BLaER1 (cell line): ENCODE measurements around the gene PBRM1.
A peak's percentile ranks its signal among the peaks of the same experiment; 100 is the strongest.

Experiments used
- H3K27ac ChIP-seq: shearing (Covaris generic); formaldehyde crosslinking; 2 replicates; pipeline ENCODE4 v1.8.1; 2022
- H3K27me3 ChIP-seq: shearing (Covaris generic); formaldehyde crosslinking; 2 replicates; pipeline ENCODE4 v1.8.1; 2022
- H3K36me3 ChIP-seq: shearing (Covaris generic); formaldehyde crosslinking; 2 replicates; pipeline ENCODE4 v1.8.1; 2022
- H3K4me1 ChIP-seq: shearing (Covaris generic); formaldehyde crosslinking; 2 replicates; pipeline ENCODE4 v1.8.1; 2022
- H3K4me2 ChIP-seq: shearing (Covaris generic); formaldehyde crosslinking; 2 replicates; pipeline ENCODE4 v1.8.1; 2022
- H3K4me3 ChIP-seq: shearing (Covaris generic); formaldehyde crosslinking; 2 replicates; pipeline ENCODE4 v1.8.1; 2022
- H3K9ac ChIP-seq: shearing (Covaris generic); formaldehyde crosslinking; 2 replicates; pipeline ENCODE4 v1.8.1; 2022
- H3K9me3 ChIP-seq: shearing (Covaris generic); formaldehyde crosslinking; 2 replicates; pipeline ENCODE4 v1.8.1; 2022
- H4K20me1 ChIP-seq: shearing (Covaris generic); formaldehyde crosslinking; 2 replicates; pipeline ENCODE4 v1.8.1; 2022
- Cebpa-rat ChIP-seq: shearing (Covaris generic); IDR thresholded peaks from 2 replicates; pipeline ENCODE4 v1.8.1; 2022

Gene PBRM1

GRCh38 chr3:52506266-52506966, 179.3 kb downstream of the PBRM1 start:
- Histone ChIP-seq H3K27ac (no peak overlapping the region), H3K4me3 (no peak overlapping the region), H3K9ac (no peak overlapping the region), H3K36me3 (no peaks in the 10 kb centered on the region), H3K4me2 (no peak overlapping the region), H3K27me3 (no peaks in the 10 kb centered on the region), H4K20me1 (no peaks in the 10 kb centered on the region), H3K9me3 (no peaks in the 10 kb centered on the region), H3K4me1 (peaks cover 25% of the 10 kb centered on the region)
- TF ChIP-seq Cebpa-rat = no peak

- no peak for TF ChIP-seq Cebpa-rat
- H3K27ac ChIP-seq = no peak overlapping the region
- no peaks in the 10 kb centered on the region for H3K9me3 ChIP-seq
- H3K36me3 ChIP-seq = no peaks in the 10 kb centered on the region
- no peak overlapping the region for H3K9ac ChIP-seq
- H3K4me3 ChIP-seq = no peak overlapping the region
- no peaks in the 10 kb centered on the region for H4K20me1 ChIP-seq
- H3K4me1 ChIP-seq = peaks cover 39% of the 10 kb centered on the region
- H3K27me3 ChIP-seq = no peaks in the 10 kb centered on the region
- H3K4me2 ChIP-seq = no peak overlapping the region
These were observed 180.7 kb downstream of the PBRM1 start for GRCh38 chr3:52504977-52505376.

GRCh38 chr3:52503788-52504424, 181.8 kb downstream of the PBRM1 start:
- H3K9ac ChIP-seq = no peak overlapping the region
- no peaks in the 10 kb centered on the region for H3K27me3 ChIP-seq
- no peak overlapping the region for H3K4me2 ChIP-seq
- no peaks in the 10 kb centered on the region for H3K36me3 ChIP-seq
- H3K4me1 ChIP-seq = peaks cover 49% of the 10 kb centered on the region
- no peak overlapping the region for H3K27ac ChIP-seq
- TF ChIP-seq Cebpa-rat = no peak
- no peaks in the 10 kb centered on the region for H3K9me3 ChIP-seq
- H3K4me3 ChIP-seq = no peak overlapping the region
- no peaks in the 10 kb centered on the region for H4K20me1 ChIP-seq

- no peak overlapping the region for H3K4me3 ChIP-seq
- no peaks in the 10 kb centered on the region for H3K36me3 ChIP-seq
- H4K20me1 ChIP-seq = no peaks in the 10 kb centered on the region
- no peaks in the 10 kb centered on the region for H3K9me3 ChIP-seq
- peak overlapping the region; percentile 31; the same call in 1 of the 2 replicates for H3K27ac ChIP-seq
- H3K9ac ChIP-seq = no peak overlapping the region
- peaks cover 59% of the 10 kb centered on the region for H3K4me1 ChIP-seq
- no peaks in the 10 kb centered on the region for H3K27me3 ChIP-seq
- TF ChIP-seq Cebpa-rat = no peak
- H3K4me2 ChIP-seq = peak overlapping the region; percentile 63
These were observed 182.8 kb downstream of the PBRM1 start for GRCh38 chr3:52502808-52503350.

- no peaks in the 10 kb centered on the region for H3K27me3 ChIP-seq
- peak overlapping the region; percentile 63 for H3K4me2 ChIP-seq
- no peak overlapping the region for H3K4me3 ChIP-seq
- no peaks in the 10 kb centered on the region for H3K9me3 ChIP-seq
- no peak overlapping the region for H3K9ac ChIP-seq
- H4K20me1 ChIP-seq = no peaks in the 10 kb centered on the region
- H3K4me1 ChIP-seq = peaks cover 66% of the 10 kb centered on the region
- TF ChIP-seq Cebpa-rat = no peak
- H3K27ac ChIP-seq = peak overlapping the region; percentile 31; the same call in 1 of the 2 replicates
- H3K36me3 ChIP-seq = no peaks in the 10 kb centered on the region
These were observed 183.7 kb downstream of the PBRM1 start for GRCh38 chr3:52502001-52502400.

GRCh38 chr3:52501046-52501445, 184.7 kb downstream of the PBRM1 start:
- Histone ChIP-seq H3K27me3 (no peaks in the 10 kb centered on the region), H3K4me1 (peaks cover 70% of the 10 kb centered on the region), H3K36me3 (no peaks in the 10 kb centered on the region), H4K20me1 (no peaks in the 10 kb centered on the region), H3K9me3 (no peaks in the 10 kb centered on the region), H3K9ac (no peak overlapping the region), H3K27ac (no peak overlapping the region), H3K4me2 (no peak overlapping the region), H3K4me3 (no peak overlapping the region)
- TF ChIP-seq Cebpa-rat = no peak

GRCh38 chr3:52498137-52499054, 187.3 kb downstream of the PBRM1 start:
- Histone ChIP-seq H3K4me3 (no peak overlapping the region), H3K4me2 (peak overlapping the region; percentile 79), H3K4me1 (peaks cover 83% of the 10 kb centered on the region), H3K36me3 (peaks cover 8% of the 10 kb centered on the region; the same call in 1 of the 2 replicates), H4K20me1 (0 out of 2 replicates have a peak, but pooled peaks cover 12% of the 10 kb centered on the region), H3K9me3 (no peaks in the 10 kb centered on the region), H3K27ac (peak overlapping the region; percentile 61), H3K27me3 (no peaks in the 10 kb centered on the region), H3K9ac (peak overlapping the region; percentile 4; the same call in 1 of the 2 replicates)
- peak; percentile 55; the same call in 1 of the 2 replicates for TF ChIP-seq Cebpa-rat

- H3K4me3 ChIP-seq = no peak overlapping the region
- peaks cover 67% of the 10 kb centered on the region for H3K4me1 ChIP-seq
- H4K20me1 ChIP-seq = peaks cover 34% of the 10 kb centered on the region
- H3K27me3 ChIP-seq = no peaks in the 10 kb centered on the region
- TF ChIP-seq Cebpa-rat = no peak
- H3K4me2 ChIP-seq = peak overlapping the region; percentile 74
- H3K27ac ChIP-seq = 0 out of 2 replicates have a peak overlapping the region, but pooled peaks have one; percentile 60
- H3K9ac ChIP-seq = peak overlapping the region; percentile 64; the same call in 1 of the 2 replicates
- H3K36me3 ChIP-seq = peaks cover 32% of the 10 kb centered on the region
- H3K9me3 ChIP-seq = no peaks in the 10 kb centered on the region
These were observed 189.7 kb downstream of the PBRM1 start for GRCh38 chr3:52495777-52496602.
